H1 (cell line): ENCODE data around the gene FOXO1. TPM values are rescaled to one million over a fixed set of nuclear protein-coding genes. Genes with fewer than 3 reads are reported as not detected.

Experiments
- CHD7 ChIP-seq: fragments of 300-600 bp; sonication (generic); IDR thresholded peaks from 2 replicates; pipeline ENCODE4 v1.7.1; 2012; ENCODE audit warnings: low read length, moderate library complexity, mild to moderate bottlenecking, inconsistent platforms; ENCODE audit not compliant: insufficient replicate concordance
- EGR1 ChIP-seq: IDR thresholded peaks from 2 replicates; pipeline ENCODE4 v1.6.1; 2011; ENCODE audit warnings: low read depth, low read length, borderline replicate concordance
- POLR2AphosphoS5 ChIP-seq: IDR thresholded peaks from 2 replicates; pipeline ENCODE4 v1.6.1; 2011; ENCODE audit warnings: low read depth, low read length
- YY1 ChIP-seq: IDR thresholded peaks from 2 replicates; pipeline ENCODE4 v1.6.1; 2011; ENCODE audit warnings: low read depth, mild to moderate bottlenecking, low read length
- polyA plus RNA-seq, 7 experiments: library from polyadenylated mRNA; depleted of rRNA in 3 of 7; stranded (reverse) in 5 of 7; unstranded in 2 of 7; fragments of >200 nt in 5 of 7; fragments of 200-250 nt in 2 of 7; gene quantifications; 1 replicate in 5 of 7; 2 replicates in 1 of 7; 4 replicates in 1 of 7; pipeline versions ENCODE4 v1.2.1 to v1.2.3, GENCODE V29; 2011 to 2013; ENCODE audit warnings: missing spikeins in 2 of 7, mixed read lengths in 2 of 7
- total RNA-seq: library from RNA; stranded (reverse); fragmentation: NEBNext Ultra II Directional; extraction: Animal tissue kit (Norgen Biotek cat#: 25700); gene quantifications from 2 replicates; pipeline ENCODE4 v1.2.1, GENCODE V29; 2021

FOXO1 gene
- total and polyA plus RNA-seq, 2 of the 8 experiments (the other 6 are each of a cell fraction or from before 2014, with no cell fraction given), result 35.3 to 56.9 TPM

- TF ChIP-seq CHD7, result no peak
- TF ChIP-seq EGR1, result no peak
- TF ChIP-seq POLR2AphosphoS5, result no peak
- no peak for TF ChIP-seq YY1
Measured at GRCh38 chr13:40615619-40616018, 50.8 kb downstream of the FOXO1 start (continued).
